ENCODE results near the gene NIFK. TPM values are rescaled to one million over a fixed set of nuclear protein-coding genes. Genes with fewer than 3 reads are reported as not detected.

NIFK gene
- total and polyA plus RNA-seq, 2 donors from 2014 or later = 33.4 to 40.4 TPM

DNA sequence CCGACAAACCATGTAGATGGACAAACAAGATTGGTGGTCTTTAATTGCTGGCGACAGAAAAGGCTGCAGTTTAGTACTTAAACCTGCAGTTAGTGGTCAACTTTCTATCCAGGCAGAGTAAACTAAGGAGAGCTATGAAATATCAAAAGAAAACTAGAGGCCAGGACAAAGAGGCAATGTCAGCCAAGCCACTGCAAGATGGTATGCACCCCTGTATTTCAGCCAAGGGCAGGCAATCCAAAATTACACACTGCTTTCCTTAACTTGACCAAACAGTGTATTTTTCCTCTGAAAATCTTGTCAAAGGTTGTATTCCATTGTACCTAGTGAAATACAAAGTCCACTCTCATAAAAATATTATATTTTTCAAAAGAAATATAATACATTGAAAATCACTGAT, 9.3 kb downstream of the NIFK start:
- H3K36me3 ChIP-seq (ENCODE audit: control insufficient read depth in 2 of 3, insufficient read depth in 3 of 3, low read length in 3 of 3) = peaks cover 10 to 25% (median 17%) of the 10 kb centered on the region in 3 donors
- H3K4me1 ChIP-seq (ENCODE audit: control insufficient read depth in 2 of 3, insufficient read depth in 2 of 3, low read depth in 1 of 3, low read length in 3 of 3) = no peaks in the 10 kb centered on the region
- H3K4me3 ChIP-seq (ENCODE audit: low read length in 3 of 3) = no peak overlapping the region
- no peak overlapping the region for H3K9ac ChIP-seq (ENCODE audit: low read length in 3 of 3)
- FAIRE-seq = no peak
- no peaks in the 10 kb centered on the region for H3K27me3 ChIP-seq (ENCODE audit: control insufficient read depth, insufficient read depth, low read length)
- no peak overlapping the region for H3K27ac ChIP-seq (ENCODE audit: low read depth in 2 of 2, low read length in 2 of 2)
- intact Hi-C loops (cut with DNase I) = no loop called here
- no peaks in the 10 kb centered on the region for H3K9me3 ChIP-seq (ENCODE audit: control insufficient read depth in 2 of 3, insufficient read depth in 1 of 3, low read length in 3 of 3)
- DNase-seq = no peak
- TF ChIP-seq, protein P1, sequence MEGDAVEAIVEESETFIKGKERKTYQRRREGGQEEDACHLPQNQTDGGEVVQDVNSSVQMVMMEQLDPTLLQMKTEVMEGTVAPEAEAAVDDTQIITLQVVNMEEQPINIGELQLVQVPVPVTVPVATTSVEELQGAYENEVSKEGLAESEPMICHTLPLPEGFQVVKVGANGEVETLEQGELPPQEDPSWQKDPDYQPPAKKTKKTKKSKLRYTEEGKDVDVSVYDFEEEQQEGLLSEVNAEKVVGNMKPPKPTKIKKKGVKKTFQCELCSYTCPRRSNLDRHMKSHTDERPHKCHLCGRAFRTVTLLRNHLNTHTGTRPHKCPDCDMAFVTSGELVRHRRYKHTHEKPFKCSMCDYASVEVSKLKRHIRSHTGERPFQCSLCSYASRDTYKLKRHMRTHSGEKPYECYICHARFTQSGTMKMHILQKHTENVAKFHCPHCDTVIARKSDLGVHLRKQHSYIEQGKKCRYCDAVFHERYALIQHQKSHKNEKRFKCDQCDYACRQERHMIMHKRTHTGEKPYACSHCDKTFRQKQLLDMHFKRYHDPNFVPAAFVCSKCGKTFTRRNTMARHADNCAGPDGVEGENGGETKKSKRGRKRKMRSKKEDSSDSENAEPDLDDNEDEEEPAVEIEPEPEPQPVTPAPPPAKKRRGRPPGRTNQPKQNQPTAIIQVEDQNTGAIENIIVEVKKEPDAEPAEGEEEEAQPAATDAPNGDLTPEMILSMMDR (IDR thresholded peaks at IDR 0.05; ENCODE audit: borderline replicate concordance, extremely low read depth, insufficient read depth) = no peak

GRCh38 chr2:121723316-121723715, 13.4 kb downstream of the NIFK start:
- intact Hi-C loops (cut with DNase I) = no loop called here
- Histone ChIP-seq H3K9me3 (ENCODE audit: control insufficient read depth in 2 of 3, insufficient read depth in 1 of 3, low read length in 3 of 3) (no peaks in the 10 kb centered on the region), H3K27ac (ENCODE audit: low read depth in 2 of 2, low read length in 2 of 2) (no peak overlapping the region), H3K4me1 (ENCODE audit: control insufficient read depth in 2 of 3, insufficient read depth in 2 of 3, low read depth in 1 of 3, low read length in 3 of 3) (no peaks in the 10 kb centered on the region), H3K9ac (ENCODE audit: low read length in 3 of 3) (no peak overlapping the region), H3K27me3 (ENCODE audit: control insufficient read depth, insufficient read depth, low read length) (no peaks in the 10 kb centered on the region), H3K36me3 (ENCODE audit: control insufficient read depth in 2 of 3, insufficient read depth in 3 of 3, low read length in 3 of 3) (peaks cover 2 to 8% (median 6%) of the 10 kb centered on the region in 3 donors), H3K4me3 (ENCODE audit: low read length in 3 of 3) (no peak overlapping the region)
- FAIRE-seq = no peak
- no peak for DNase-seq
- TF ChIP-seq, protein P1 (IDR thresholded peaks at IDR 0.05; ENCODE audit: borderline replicate concordance, extremely low read depth, insufficient read depth) = no peak

GRCh38 chr2:121722479-121722878, 14.2 kb downstream of the NIFK start:
- DNase-seq = no peak
- H3K9me3 ChIP-seq (ENCODE audit: control insufficient read depth in 2 of 3, insufficient read depth in 1 of 3, low read length in 3 of 3) = no peaks in the 10 kb centered on the region
- no peak for FAIRE-seq
- H3K4me1 ChIP-seq (ENCODE audit: control insufficient read depth in 2 of 3, insufficient read depth in 2 of 3, low read depth in 1 of 3, low read length in 3 of 3) = no peaks in the 10 kb centered on the region
- H3K27me3 ChIP-seq (ENCODE audit: control insufficient read depth, insufficient read depth, low read length) = no peaks in the 10 kb centered on the region
- no peak overlapping the region for H3K9ac ChIP-seq (ENCODE audit: low read length in 3 of 3)
- no peak overlapping the region for H3K4me3 ChIP-seq (ENCODE audit: low read length in 3 of 3)
- intact Hi-C loops (cut with DNase I) = no loop called here
- TF ChIP-seq, protein P1 (IDR thresholded peaks at IDR 0.05; ENCODE audit: borderline replicate concordance, extremely low read depth, insufficient read depth) = no peak
- peaks cover 0 to 6% (median 3%) of the 10 kb centered on the region in 3 donors for H3K36me3 ChIP-seq (ENCODE audit: control insufficient read depth in 2 of 3, insufficient read depth in 3 of 3, low read length in 3 of 3)
- H3K27ac ChIP-seq (ENCODE audit: low read depth in 2 of 2, low read length in 2 of 2) = no peak overlapping the region

- DNase-seq (no peak), FAIRE-seq (no peak)
- Histone ChIP-seq H3K4me3 (ENCODE audit: low read length in 3 of 3) (no peak overlapping the region), H3K9ac (ENCODE audit: low read length in 3 of 3) (no peak overlapping the region), H3K27ac (ENCODE audit: low read depth in 2 of 2, low read length in 2 of 2) (no peak overlapping the region), H3K27me3 (ENCODE audit: control insufficient read depth, insufficient read depth, low read length) (no peaks in the 10 kb centered on the region), H3K4me1 (ENCODE audit: control insufficient read depth in 2 of 3, insufficient read depth in 2 of 3, low read depth in 1 of 3, low read length in 3 of 3) (no peaks in the 10 kb centered on the region), H3K9me3 (ENCODE audit: control insufficient read depth in 2 of 3, insufficient read depth in 1 of 3, low read length in 3 of 3) (no peaks in the 10 kb centered on the region), H3K36me3 (ENCODE audit: control insufficient read depth in 2 of 3, insufficient read depth in 3 of 3, low read length in 3 of 3) (peaks cover 0 to under 1% (median 0%) of the 10 kb centered on the region in 3 donors)
- TF ChIP-seq, protein P1 (IDR thresholded peaks at IDR 0.05; ENCODE audit: borderline replicate concordance, extremely low read depth, insufficient read depth) = no peak
- intact Hi-C loops (cut with DNase I) = no loop called here
These were observed 14.7 kb downstream of the NIFK start for GRCh38 chr2:121721926-121722325.

Measured in kidney (tissue), 14 donors.